RPMI7951 (cell line): Measurements from ENCODE around the gene PDE6B. TPM values are rescaled to one million over a fixed set of nuclear protein-coding genes. Genes with fewer than 3 reads are reported as not detected.
"Not testable (repeated sequence)": the region's sequence is repeated elsewhere in the genome, so short reads cannot be mapped to it uniquely, and the experiment has no call there.

Source experiments
- DNase-seq: peaks from one replicate; pipeline ENCODE4 v3.0.0-alpha.2; 2012; ENCODE audit warnings: low read depth
- total RNA-seq: library from RNA; depleted of rRNA; stranded (reverse); fragments of >200 nt; shearing (Covaris generic); gene quantifications from 2 replicates; pipeline ENCODE4 v1.2.3, GENCODE V29; 2014

The PDE6B gene
- total RNA-seq, 1 experiment from 2014 or later, result not detected

GRCh38 chr4:635851-636627 lies 10.7 kb downstream of the PDE6B start:
- no peak for DNase-seq

GRCh38 chr4:636628-637159 lies 11.3 kb downstream of the PDE6B start:
- DNase-seq, result no peak

- no peak for DNase-seq
Observed at GRCh38 chr4:637536-638280, 12.3 kb downstream of the PDE6B start.

GRCh38 chr4:642366-642765 lies 17.0 kb downstream of the PDE6B start:
- not testable (repeated sequence) for DNase-seq

GRCh38 chr4:646460-646859 lies 21.1 kb downstream of the PDE6B start:
- no peak for DNase-seq

GRCh38 chr4:647481-647880 lies 22.1 kb downstream of the PDE6B start:
- DNase-seq, result no peak

- no peak for DNase-seq
Observed at GRCh38 chr4:648579-649292, 23.4 kb downstream of the PDE6B start.

- DNase-seq, result no peak
Observed at GRCh38 chr4:649293-649625, 23.9 kb downstream of the PDE6B start.

GRCh38 chr4:649751-650310 lies 24.5 kb downstream of the PDE6B start:
- DNase-seq, result no peak

GRCh38 chr4:650461-650860 lies 25.1 kb downstream of the PDE6B start:
- DNase-seq, result no peak

- DNase-seq, result no peak
Observed at GRCh38 chr4:650951-651883, 25.8 kb downstream of the PDE6B start.

GRCh38 chr4:651884-652642 lies 26.7 kb downstream of the PDE6B start:
- DNase-seq, result no peak

GRCh38 chr4:653080-653821 lies 27.9 kb downstream of the PDE6B start:
- DNase-seq, result no peak

- DNase-seq, result no peak
Observed at GRCh38 chr4:653831-654502, 28.6 kb downstream of the PDE6B start.

- DNase-seq, result no peak
Observed at GRCh38 chr4:654503-654845, 29.1 kb downstream of the PDE6B start.

- DNase-seq, result no peak
Observed at GRCh38 chr4:654871-655463, 29.6 kb downstream of the PDE6B start.

- DNase-seq, result no peak
Observed at GRCh38 chr4:655464-656151, 30.2 kb downstream of the PDE6B start.
